Stimulated activated CD8-positive, alpha-beta memory T cell treated with anti-CD3 and anti-CD28 coated beads, Interleukin-7, amount 100 ng/mL, for 4 hours (primary cell): Measurements from ENCODE around the gene ZFP3.
A peak's percentile ranks its signal among the peaks of the same experiment; 100 is the strongest.
"Not testable (repeated sequence)": the region's sequence is repeated elsewhere in the genome, so short reads cannot be mapped to it uniquely, and the experiment has no call there.

ENCODE experiments used
- DNase-seq, 2 donors: peaks; one replicate each; pipeline ENCODE4 v3.0.0-alpha.2; 2020; ENCODE audit warnings: low read depth in 2 of 2

The ZFP3 gene

GRCh38 chr17:5077781-5078105, 524 bp upstream of the ZFP3 start:
- no peak for DNase-seq

GRCh38 chr17:5080591-5080990, 2.3 kb downstream of the ZFP3 start:
- no peak for DNase-seq

- no peak for DNase-seq
Observed at GRCh38 chr17:5092218-5093010, 14.1 kb downstream of the ZFP3 start.

- DNase-seq, result no peak
Observed at GRCh38 chr17:5096731-5097100, 18.4 kb downstream of the ZFP3 start.

- peak in 1 of 2 donors; percentile 46 for DNase-seq
Observed at GRCh38 chr17:5097101-5097834, 19.0 kb downstream of the ZFP3 start.

- no peak for DNase-seq
Observed at GRCh38 chr17:5099271-5099670, 21.0 kb downstream of the ZFP3 start.

- DNase-seq, result no peak
Observed at GRCh38 chr17:5100832-5101231, 22.6 kb downstream of the ZFP3 start.

GRCh38 chr17:5110816-5111215, 32.5 kb downstream of the ZFP3 start:
- no peak for DNase-seq

- peak; percentile 79 to 88 for DNase-seq
Observed at GRCh38 chr17:5111402-5112204, 33.3 kb downstream of the ZFP3 start, which contains the start of gene ZNF232. ZNF232 (minus strand) TSS chr17:5111878; CDS start chr17:5111822, 56 bp downstream.

GRCh38 chr17:5115673-5116651, 37.7 kb downstream of the ZFP3 start, which contains the start of gene USP6:
USP6 (plus strand) TSS chr17:5116032; CDS start chr17:5130368, 14,336 bp downstream.
- no peak for DNase-seq

- DNase-seq, result no peak
Observed at GRCh38 chr17:5118219-5118618, 40.0 kb downstream of the ZFP3 start.

GRCh38 chr17:5120036-5120435, 41.8 kb downstream of the ZFP3 start:
- no peak for DNase-seq

GRCh38 chr17:5120436-5121185, 42.3 kb downstream of the ZFP3 start:
- not testable (repeated sequence) for DNase-seq

GRCh38 chr17:5121186-5121841, 43.0 kb downstream of the ZFP3 start:
- no peak for DNase-seq

GRCh38 chr17:5122056-5122455, 43.8 kb downstream of the ZFP3 start:
- DNase-seq, result not testable (repeated sequence)

- DNase-seq, result no peak
Observed at GRCh38 chr17:5122586-5123342, 44.5 kb downstream of the ZFP3 start.

GRCh38 chr17:5123343-5124124, 45.3 kb downstream of the ZFP3 start:
- DNase-seq, result no peak

- not testable (repeated sequence) for DNase-seq
Observed at GRCh38 chr17:5124125-5124760, 46.0 kb downstream of the ZFP3 start.
